Mononuclear cell (primary cell): ENCODE results near the gene DMTF1. TPM values are rescaled to one million over a fixed set of nuclear protein-coding genes. Genes with fewer than 3 reads are reported as not detected.
"Not testable (repeated sequence)": the region's sequence is repeated elsewhere in the genome, so short reads cannot be mapped to it uniquely, and the experiment has no call there.

Source experiments
- H3K27me3 ChIP-seq: 2 replicates; pipeline ENCODE4 v1.6.0; 2011; ENCODE audit warnings: low read length, control low read depth; ENCODE audit not compliant: insufficient read depth
- H3K4me1 ChIP-seq: 2 replicates; pipeline ENCODE4 v1.5.1; 2011; ENCODE audit warnings: mild to moderate bottlenecking, low read length, control low read depth; ENCODE audit not compliant: insufficient read depth
- H3K4me3 ChIP-seq: 2 replicates; pipeline ENCODE4 v1.5.1; 2011; ENCODE audit warnings: mild to moderate bottlenecking, low read length, moderate library complexity
- H3K9me3 ChIP-seq: 2 replicates; pipeline ENCODE4 v1.5.1; 2011; ENCODE audit warnings: low read depth, mild to moderate bottlenecking, control low read depth, low read length
- total RNA-seq: library from RNA; depleted of rRNA; stranded (reverse); fragments of >200 nt; gene quantifications from one replicate; pipeline ENCODE4 v1.2.3, GENCODE V29; 2012

Gene DMTF1, protein sequence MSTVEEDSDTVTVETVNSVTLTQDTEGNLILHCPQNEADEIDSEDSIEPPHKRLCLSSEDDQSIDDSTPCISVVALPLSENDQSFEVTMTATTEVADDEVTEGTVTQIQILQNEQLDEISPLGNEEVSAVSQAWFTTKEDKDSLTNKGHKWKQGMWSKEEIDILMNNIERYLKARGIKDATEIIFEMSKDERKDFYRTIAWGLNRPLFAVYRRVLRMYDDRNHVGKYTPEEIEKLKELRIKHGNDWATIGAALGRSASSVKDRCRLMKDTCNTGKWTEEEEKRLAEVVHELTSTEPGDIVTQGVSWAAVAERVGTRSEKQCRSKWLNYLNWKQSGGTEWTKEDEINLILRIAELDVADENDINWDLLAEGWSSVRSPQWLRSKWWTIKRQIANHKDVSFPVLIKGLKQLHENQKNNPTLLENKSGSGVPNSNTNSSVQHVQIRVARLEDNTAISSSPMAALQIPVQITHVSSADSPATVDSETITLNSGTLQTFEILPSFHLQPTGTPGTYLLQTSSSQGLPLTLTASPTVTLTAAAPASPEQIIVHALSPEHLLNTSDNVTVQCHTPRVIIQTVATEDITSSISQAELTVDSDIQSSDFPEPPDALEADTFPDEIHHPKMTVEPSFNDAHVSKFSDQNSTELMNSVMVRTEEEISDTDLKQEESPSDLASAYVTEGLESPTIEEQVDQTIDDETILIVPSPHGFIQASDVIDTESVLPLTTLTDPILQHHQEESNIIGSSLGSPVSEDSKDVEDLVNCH
- total RNA-seq = 129 TPM

DNA sequence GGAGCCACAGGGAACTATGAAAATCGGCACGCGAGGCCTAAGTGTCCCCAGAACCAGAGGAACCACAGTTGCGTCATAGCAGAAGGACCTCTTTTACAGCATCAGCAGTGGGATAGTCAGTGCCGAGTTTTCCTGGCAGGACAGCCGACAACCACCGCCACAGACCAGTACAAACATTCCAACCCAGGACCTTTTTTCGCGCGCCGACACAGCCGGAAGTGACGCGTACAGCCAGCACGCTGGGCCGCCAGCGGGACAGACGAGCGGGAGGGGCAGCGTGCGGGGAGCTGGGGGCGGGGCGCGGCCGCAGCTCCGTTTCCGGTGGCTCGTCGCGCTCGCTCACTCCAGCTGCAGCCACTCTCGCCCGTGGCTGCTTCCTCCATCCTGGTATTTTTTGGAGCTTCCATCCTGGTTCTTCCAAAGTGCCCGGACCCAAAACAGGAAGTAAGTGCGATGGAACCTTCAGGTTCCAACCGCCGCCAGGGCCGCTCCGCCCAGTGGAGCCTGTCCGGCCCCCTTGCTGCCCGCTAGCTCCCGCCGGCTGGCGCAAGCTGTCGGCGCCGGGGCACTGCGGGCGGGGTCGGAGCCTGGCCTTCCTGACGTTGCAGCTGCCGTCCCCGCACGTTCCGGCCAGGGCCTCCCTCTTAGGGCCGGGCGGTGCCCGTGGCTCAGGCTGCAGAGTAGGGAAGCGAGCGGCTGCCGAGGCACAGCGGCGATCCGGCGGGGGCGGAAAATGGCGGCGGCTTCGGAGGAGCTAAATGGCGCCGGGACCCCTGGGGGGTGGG lies at the start of gene DMTF1:
Gene DMTF1 (plus strand): TSS at position 342 of the 785 bp plus-strand sequence. CDS start 12,489 bp downstream, outside the sequence.
- no peaks in the 10 kb centered on the region for H3K9me3 ChIP-seq
- peak within 1 kb of the TSS; percentile 80 for H3K4me3 ChIP-seq
- H3K27me3 ChIP-seq = no peaks in the 10 kb centered on the region
- peaks cover 12% of the 10 kb centered on the region for H3K4me1 ChIP-seq

DNA sequence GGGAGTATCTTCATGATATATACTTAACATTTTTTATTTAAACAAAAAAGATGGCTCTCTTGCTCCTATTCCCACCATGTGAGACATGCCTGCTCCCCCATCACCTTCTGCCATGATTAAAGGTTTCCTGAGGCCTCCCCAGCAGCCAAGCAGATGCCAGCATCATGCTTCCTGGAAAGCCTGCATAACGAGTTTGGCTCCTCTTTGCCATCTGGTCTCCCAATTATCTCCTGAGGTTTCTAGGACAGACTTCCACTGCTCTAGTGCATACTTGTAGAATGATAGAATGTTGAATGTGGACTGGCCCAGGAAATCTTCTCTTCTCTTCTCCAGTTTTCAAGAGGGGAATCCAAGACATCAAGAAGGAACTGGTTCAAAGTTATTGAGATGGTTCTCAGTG lies 46.9 kb upstream of the DMTF1 start:
- Histone ChIP-seq H3K4me3 (no peak overlapping the region), H3K9me3 (no peaks in the 10 kb centered on the region), H3K27me3 (no peaks in the 10 kb centered on the region), H3K4me1 (no peaks in the 10 kb centered on the region)

DNA sequence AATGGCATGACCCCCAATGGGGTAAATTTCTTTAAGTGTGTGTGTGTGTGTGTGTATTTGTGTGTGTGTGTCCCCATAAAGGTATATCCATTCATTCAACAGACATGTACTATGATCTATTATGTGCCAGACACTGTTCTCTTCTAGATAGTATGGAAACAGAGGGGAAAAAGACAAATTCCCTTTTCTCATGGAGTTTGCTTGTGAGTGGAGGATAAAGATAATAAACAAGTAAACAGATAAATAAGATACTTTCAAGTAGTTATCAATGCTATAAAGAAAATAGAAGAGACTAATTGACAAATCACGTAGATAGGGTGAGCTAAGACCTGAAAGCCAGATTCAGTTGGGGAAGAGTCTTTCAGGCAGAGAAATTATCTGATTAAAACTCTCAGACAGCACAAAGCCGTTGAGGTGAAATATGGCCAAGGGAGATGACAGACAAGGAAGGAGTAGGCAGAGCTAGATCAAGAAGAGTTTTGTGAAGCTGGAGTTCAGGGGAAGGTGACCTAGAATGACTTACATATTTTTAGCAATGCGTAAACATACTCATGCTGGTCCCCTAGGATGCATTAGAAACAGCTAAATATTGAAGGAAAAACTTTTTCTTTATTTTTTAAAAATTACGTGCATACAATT lies 45.2 kb upstream of the DMTF1 start:
- Histone ChIP-seq H3K4me1 (no peaks in the 10 kb centered on the region), H3K9me3 (no peaks in the 10 kb centered on the region), H3K4me3 (no peak overlapping the region), H3K27me3 (no peaks in the 10 kb centered on the region)

DNA sequence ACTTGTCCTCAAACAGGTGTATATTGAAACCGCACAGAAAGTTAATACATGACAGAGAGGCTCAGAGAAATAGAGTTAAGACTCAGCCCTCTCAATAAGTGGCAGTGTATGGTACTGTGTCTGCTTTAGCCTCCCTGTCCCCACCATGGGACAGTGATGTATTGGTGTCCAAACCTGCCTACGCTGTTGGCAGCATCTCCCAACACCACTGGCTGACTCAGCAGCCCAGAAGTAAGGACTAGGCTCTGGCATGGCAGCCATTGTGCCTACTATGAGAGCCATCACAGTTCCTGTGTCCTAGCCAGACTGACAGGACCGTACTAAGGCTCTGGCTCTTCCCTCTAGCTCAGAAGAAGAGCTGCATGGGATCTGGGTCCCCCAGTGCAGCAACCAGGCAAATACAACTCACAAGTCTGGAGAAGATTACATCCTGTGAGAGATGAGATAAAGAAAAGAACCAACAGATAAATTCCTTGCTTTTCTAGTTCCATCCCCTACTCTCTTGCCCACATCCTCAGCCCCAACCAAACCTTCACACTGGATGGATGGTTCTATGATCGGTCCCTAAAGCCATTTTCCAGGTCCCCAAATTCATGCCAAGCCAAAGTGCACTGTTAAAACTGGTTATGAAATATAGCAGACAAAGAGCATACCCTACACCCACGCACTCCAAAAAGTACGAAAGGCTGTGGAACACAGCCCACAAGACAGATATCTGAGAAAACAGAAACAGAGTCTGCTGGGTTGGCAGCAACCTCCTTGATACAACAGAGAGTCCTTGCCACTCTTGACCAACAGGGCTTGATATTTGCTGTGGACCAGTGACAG lies 44.1 kb upstream of the DMTF1 start:
- no peaks in the 10 kb centered on the region for H3K27me3 ChIP-seq
- no peaks in the 10 kb centered on the region for H3K9me3 ChIP-seq
- no peak overlapping the region for H3K4me3 ChIP-seq
- no peaks in the 10 kb centered on the region for H3K4me1 ChIP-seq

DNA sequence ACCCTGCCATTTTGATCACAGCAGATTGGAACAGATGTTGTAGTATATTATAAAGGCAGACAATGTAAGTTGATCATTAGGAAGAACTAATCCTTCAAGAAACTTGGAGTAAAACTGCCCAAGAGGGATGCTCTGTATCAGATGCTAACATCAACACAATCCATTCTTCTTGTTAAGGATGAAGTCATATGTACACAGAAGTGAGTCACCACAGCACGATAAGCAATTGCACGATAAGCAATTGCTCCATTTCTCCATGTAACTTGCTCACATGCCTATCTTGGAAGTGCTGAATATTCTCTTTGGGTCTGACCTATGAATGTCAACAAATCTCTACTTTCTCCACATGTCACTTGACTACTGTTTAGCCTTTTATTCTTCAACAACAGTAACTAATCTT lies 41.5 kb upstream of the DMTF1 start:
- Histone ChIP-seq H3K27me3 (no peaks in the 10 kb centered on the region), H3K9me3 (no peaks in the 10 kb centered on the region), H3K4me1 (no peaks in the 10 kb centered on the region), H3K4me3 (no peak overlapping the region)

DNA sequence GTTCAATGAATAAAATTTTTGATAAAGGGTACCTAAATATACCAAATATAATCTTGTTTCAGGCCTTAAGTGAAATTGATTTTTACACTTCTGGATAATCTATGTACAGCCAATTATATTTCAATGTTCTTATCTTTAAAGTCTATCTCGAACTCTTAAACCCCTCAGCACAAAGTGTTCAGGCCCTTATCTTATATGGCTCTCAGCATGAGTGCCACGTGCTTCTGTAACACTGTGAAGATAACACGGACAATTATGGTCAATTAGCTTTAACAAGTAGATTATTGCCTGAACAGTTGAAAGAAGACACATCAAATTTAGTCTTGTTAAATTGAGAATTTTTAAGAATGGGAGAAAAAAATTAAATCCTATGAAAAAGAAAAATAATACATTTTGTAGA lies 40.4 kb upstream of the DMTF1 start:
- H3K27me3 ChIP-seq = no peaks in the 10 kb centered on the region
- H3K4me1 ChIP-seq = no peaks in the 10 kb centered on the region
- H3K4me3 ChIP-seq = no peak overlapping the region
- no peaks in the 10 kb centered on the region for H3K9me3 ChIP-seq

DNA sequence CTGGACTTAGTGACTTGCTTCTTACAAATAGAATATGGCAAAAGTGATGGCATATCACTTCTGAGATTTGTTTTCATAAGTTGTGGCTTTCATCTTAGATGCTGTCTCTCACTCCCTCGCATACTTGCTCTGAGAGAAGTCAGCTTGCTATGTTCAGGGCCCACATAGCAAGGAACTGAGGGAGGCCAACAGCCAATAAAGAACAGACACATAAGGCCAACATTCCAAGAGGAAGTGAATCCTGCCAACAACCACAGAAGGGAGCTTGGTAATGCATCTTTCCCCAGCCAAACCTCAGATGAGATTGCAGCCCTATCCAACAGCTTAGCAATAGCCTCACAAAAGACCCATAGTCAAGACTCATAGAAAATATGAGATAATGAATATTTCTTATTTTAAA lies 39.2 kb upstream of the DMTF1 start:
- Histone ChIP-seq H3K4me1 (no peaks in the 10 kb centered on the region), H3K27me3 (no peaks in the 10 kb centered on the region), H3K4me3 (no peak overlapping the region), H3K9me3 (no peaks in the 10 kb centered on the region)

DNA sequence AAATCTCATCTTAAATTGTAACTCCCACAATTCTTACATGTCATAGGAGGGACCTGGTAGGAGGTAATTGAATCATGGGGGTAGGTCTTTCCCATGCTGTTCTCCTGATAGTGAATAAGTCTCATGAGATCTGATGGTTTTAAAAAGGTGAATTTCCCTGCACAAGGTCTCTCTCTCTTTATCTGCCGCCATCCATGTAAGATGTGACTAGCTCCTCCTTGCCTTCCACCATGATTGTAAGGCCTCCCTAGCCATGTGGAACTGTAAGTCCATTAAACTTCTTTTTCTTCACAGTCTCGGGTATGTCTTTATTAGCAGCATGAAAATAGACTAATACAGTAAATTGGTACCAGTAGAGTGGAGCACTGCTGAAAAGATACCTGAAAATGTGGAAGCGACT lies 38.3 kb upstream of the DMTF1 start:
- H3K4me1 ChIP-seq, H3K9me3 ChIP-seq, H3K27me3 ChIP-seq, H3K4me3 ChIP-seq: not testable (repeated sequence)

DNA sequence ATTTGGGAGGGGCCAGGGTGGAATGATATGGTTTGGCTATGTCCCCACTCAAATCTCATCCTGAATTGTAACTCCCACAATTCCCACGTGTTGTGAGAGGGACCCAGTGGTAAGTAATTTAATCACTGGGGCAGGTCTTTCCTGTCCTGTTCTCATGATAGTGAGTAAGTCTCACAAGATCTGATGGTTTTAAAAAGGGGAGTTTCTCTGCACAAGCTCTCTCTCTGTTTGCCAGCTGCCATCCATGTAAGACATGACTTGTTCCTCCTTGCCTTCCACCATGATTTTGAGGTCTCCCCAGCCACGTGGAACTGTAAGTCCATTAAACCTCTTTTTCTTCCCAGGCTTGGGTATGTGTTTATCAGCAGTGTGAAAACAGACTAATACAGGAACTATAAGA lies 36.5 kb upstream of the DMTF1 start:
- H3K4me1 ChIP-seq, H3K27me3 ChIP-seq, H3K4me3 ChIP-seq, H3K9me3 ChIP-seq: not testable (repeated sequence)

DNA sequence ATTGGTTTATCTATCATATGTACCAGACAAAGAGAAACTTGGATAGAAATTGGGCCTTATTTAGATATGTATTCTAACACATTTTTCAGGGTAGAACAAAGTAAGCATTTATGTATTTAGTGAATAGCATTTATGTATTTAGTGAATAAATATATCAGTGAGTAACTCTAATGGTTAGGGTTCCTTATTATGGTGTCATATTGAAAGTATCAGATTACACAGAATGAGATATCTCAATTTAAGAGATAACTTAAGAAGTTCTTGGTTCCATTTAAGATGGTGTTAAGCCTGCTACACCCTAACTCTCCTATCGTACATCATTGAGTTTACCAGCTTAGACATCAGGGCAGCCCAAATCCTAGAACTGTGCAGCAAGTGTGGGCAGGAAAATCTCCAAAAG lies 35.9 kb upstream of the DMTF1 start:
- no peaks in the 10 kb centered on the region for H3K4me1 ChIP-seq
- no peak overlapping the region for H3K4me3 ChIP-seq
- H3K9me3 ChIP-seq = no peaks in the 10 kb centered on the region
- no peaks in the 10 kb centered on the region for H3K27me3 ChIP-seq

DNA sequence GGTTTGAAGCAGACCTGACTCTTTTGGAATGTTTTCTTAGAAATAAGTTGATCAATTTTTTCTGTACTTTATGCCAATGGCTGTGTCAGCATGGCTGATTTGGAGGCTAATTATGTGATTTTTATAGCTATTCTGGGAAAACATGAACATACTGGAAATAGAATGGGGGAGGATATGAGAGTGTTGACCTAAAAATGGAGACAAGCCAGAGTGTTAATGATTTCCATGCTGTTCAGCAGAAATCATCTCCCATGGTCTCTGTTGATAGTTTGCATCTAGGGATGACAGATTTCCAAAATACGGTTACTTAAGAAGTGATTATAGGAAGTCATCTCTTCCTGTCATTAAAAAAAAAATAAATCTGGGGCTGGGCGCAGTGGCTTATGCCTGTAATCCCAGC lies 32.7 kb upstream of the DMTF1 start:
- Histone ChIP-seq H3K27me3 (no peaks in the 10 kb centered on the region), H3K4me3 (no peak overlapping the region), H3K9me3 (no peaks in the 10 kb centered on the region), H3K4me1 (no peaks in the 10 kb centered on the region)

DNA sequence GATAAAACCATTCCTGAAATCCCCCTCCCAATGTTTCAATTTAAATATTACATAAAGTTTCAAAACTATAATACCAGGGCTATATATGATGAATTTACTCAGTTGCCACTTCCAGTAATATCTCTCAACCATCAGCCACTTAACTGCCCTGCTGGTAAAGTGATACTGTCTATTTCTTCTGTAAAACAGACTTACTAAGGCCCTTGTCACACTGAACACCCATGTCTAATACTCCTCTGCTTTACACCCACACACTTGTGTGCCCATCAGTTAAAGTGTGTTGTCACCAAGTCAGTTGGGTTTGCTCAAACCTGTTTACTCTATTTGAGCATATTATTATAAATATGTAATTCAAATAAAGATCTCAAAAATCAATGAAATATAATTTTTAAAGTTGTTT lies 29.1 kb upstream of the DMTF1 start:
- no peaks in the 10 kb centered on the region for H3K27me3 ChIP-seq
- no peaks in the 10 kb centered on the region for H3K9me3 ChIP-seq
- H3K4me1 ChIP-seq = no peaks in the 10 kb centered on the region
- no peak overlapping the region for H3K4me3 ChIP-seq

DNA sequence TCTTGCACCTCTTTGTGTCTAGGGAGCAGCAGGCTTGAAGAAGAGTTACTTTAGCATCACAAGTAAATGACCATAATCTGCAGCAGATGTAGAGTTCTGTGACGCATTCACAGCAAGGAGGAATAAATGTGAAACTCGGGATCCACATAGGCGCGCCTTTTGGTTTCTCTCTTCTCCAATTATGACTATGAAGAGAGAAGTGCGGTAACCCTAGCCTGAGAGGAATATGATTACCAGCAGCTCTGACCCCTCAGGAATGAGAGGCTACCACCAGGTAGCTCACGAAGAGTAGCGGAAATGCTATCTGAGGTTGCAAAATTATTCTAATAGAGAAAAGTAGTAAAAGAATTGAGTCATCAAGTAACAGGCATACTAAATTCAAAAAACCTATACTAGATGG lies 25.2 kb upstream of the DMTF1 start:
- no peak overlapping the region for H3K4me3 ChIP-seq
- no peaks in the 10 kb centered on the region for H3K9me3 ChIP-seq
- H3K27me3 ChIP-seq = no peaks in the 10 kb centered on the region
- H3K4me1 ChIP-seq = no peaks in the 10 kb centered on the region

DNA sequence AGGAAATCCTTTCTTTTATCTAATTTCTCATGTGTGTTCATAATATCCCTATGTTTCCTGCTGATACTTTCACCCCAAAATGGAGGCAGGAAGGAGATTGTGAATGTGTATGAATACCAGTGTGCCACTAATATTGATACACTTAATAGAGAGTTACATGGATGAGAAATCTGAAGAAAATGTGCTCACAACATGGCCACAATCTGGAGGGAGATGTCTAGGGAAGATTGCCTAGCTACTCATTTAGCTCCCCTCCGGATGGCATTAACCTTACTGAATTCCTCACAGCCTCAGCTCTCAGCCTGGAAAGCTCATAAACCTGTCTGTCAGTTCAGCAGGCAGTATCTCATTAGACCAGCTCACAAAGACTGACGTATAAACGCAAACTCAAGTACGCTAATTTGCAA lies 23.4 kb upstream of the DMTF1 start:
- H3K9me3 ChIP-seq = no peaks in the 10 kb centered on the region
- H3K4me1 ChIP-seq = no peaks in the 10 kb centered on the region
- H3K27me3 ChIP-seq = no peaks in the 10 kb centered on the region
- H3K4me3 ChIP-seq = no peak overlapping the region
